Measurements from ENCODE around the gene NEK4. TPM values are rescaled to one million over a fixed set of nuclear protein-coding genes. Genes with fewer than 3 reads are reported as not detected.

NEK4 gene
- total RNA-seq, 1 donor from 2014 or later, result 32.9 TPM

- H3K27ac Mint-ChIP-seq, result peak overlapping the region; percentile 25
- no peaks in the 10 kb centered on the region for H3K27me3 Mint-ChIP-seq (ENCODE audit: low read depth)
- TF ChIP-seq, protein P1, sequence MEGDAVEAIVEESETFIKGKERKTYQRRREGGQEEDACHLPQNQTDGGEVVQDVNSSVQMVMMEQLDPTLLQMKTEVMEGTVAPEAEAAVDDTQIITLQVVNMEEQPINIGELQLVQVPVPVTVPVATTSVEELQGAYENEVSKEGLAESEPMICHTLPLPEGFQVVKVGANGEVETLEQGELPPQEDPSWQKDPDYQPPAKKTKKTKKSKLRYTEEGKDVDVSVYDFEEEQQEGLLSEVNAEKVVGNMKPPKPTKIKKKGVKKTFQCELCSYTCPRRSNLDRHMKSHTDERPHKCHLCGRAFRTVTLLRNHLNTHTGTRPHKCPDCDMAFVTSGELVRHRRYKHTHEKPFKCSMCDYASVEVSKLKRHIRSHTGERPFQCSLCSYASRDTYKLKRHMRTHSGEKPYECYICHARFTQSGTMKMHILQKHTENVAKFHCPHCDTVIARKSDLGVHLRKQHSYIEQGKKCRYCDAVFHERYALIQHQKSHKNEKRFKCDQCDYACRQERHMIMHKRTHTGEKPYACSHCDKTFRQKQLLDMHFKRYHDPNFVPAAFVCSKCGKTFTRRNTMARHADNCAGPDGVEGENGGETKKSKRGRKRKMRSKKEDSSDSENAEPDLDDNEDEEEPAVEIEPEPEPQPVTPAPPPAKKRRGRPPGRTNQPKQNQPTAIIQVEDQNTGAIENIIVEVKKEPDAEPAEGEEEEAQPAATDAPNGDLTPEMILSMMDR (IDR thresholded peaks at IDR 0.05; ENCODE audit: unreplicated experiment), result no peak
- DNase-seq (ENCODE audit: low spot score in 2 of 2, unreplicated experiment in 2 of 2), result no peak
- no peak overlapping the region for H3K4me3 Mint-ChIP-seq
- H3K9me3 Mint-ChIP-seq, result no peaks in the 10 kb centered on the region
- peaks cover 36% of the 10 kb centered on the region for H3K36me3 Mint-ChIP-seq
- no peaks in the 10 kb centered on the region for H3K4me1 Mint-ChIP-seq
Observed at GRCh38 chr3:52696830-52697631, 73.7 kb downstream of the NEK4 start.

GRCh38 chr3:52695798-52696671 is 74.7 kb downstream of the NEK4 start:
- DNase-seq (ENCODE audit: low spot score in 2 of 2, unreplicated experiment in 2 of 2), result no peak
- TF ChIP-seq, protein P1 (IDR thresholded peaks at IDR 0.05; ENCODE audit: unreplicated experiment), result no peak
- no peaks in the 10 kb centered on the region for H3K27me3 Mint-ChIP-seq (ENCODE audit: low read depth)
- H3K9me3 Mint-ChIP-seq, result no peaks in the 10 kb centered on the region
- no peak overlapping the region for H3K4me3 Mint-ChIP-seq
- H3K4me1 Mint-ChIP-seq, result no peaks in the 10 kb centered on the region
- H3K27ac Mint-ChIP-seq, result peak overlapping the region; percentile 13
- H3K36me3 Mint-ChIP-seq, result peaks cover 40% of the 10 kb centered on the region

DNA sequence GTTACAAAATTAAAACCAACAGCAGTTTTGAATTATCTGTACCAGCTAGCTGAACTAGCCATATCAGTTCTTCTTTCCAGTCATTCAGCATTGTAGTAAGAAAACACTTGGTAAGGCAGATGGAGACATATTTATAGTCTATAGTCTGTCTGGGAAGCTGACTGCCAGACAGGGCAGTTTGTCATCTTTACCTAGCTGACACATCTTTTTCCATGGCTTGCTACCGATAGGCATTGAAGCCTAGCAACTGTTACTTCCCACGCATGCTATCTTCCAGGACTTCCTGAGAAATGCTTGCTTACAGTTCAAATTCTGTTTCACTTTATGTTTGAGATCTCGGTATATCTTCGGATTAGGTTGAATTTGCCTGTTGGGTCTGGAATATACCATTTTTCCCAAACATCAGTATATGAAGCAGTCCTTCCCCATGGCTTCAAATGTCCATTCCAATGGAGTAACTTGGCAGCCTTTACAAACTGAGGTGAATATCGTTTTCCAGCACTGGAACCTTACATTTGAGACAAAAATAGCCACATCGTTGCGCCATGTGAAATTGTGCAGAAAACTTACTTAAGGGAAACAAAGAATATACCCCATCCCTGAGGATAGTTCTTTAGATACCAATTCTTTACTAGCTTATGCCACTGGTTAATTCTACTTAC is 76.1 kb downstream of the NEK4 start:
- Mint-ChIP-seq H3K4me3 (no peak overlapping the region), H3K9me3 (no peaks in the 10 kb centered on the region), H3K27ac (peak overlapping the region; percentile 43), H3K36me3 (peaks cover 44% of the 10 kb centered on the region), H3K4me1 (no peaks in the 10 kb centered on the region), H3K27me3 (ENCODE audit: low read depth) (no peaks in the 10 kb centered on the region)
- TF ChIP-seq, protein P1 (IDR thresholded peaks at IDR 0.05; ENCODE audit: unreplicated experiment), result no peak
- no peak for DNase-seq (ENCODE audit: low spot score in 2 of 2, unreplicated experiment in 2 of 2)

DNA sequence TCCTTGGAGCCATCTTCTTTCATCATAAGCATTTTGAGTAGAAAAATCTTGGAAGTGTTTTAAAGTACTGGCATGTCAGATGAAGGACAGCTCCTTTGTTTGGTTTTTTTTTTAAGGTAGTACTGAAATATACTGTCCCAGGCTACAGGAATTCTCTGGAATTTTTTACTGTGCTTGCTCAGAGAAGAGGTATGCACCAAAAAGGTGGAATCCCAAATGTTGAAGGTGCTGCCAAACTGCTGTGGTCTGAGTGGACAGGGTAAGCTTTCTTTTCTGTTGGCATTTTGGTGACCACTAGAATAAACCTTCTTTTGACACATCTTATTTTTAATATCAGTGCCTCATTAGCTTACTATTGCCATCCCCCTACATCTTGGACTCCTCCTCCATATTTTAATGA is 77.7 kb downstream of the NEK4 start:
- H3K27me3 Mint-ChIP-seq (ENCODE audit: low read depth), result no peaks in the 10 kb centered on the region
- no peak overlapping the region for H3K4me3 Mint-ChIP-seq
- TF ChIP-seq, protein P1 (IDR thresholded peaks at IDR 0.05; ENCODE audit: unreplicated experiment), result no peak
- no peak for DNase-seq (ENCODE audit: low spot score in 2 of 2, unreplicated experiment in 2 of 2)
- H3K4me1 Mint-ChIP-seq, result peaks cover 7% of the 10 kb centered on the region
- H3K36me3 Mint-ChIP-seq, result peaks cover 58% of the 10 kb centered on the region
- peak overlapping the region; percentile 4 for H3K27ac Mint-ChIP-seq
- H3K9me3 Mint-ChIP-seq, result no peaks in the 10 kb centered on the region

- no peak for DNase-seq (ENCODE audit: low spot score in 2 of 2, unreplicated experiment in 2 of 2)
- Mint-ChIP-seq H3K27me3 (ENCODE audit: low read depth) (no peaks in the 10 kb centered on the region), H3K36me3 (peaks cover 49% of the 10 kb centered on the region), H3K9me3 (no peaks in the 10 kb centered on the region), H3K27ac (no peak overlapping the region), H3K4me1 (peaks cover 19% of the 10 kb centered on the region), H3K4me3 (no peak overlapping the region)
- TF ChIP-seq, protein P1 (IDR thresholded peaks at IDR 0.05; ENCODE audit: unreplicated experiment), result no peak
Observed at GRCh38 chr3:52690560-52690959, 80.2 kb downstream of the NEK4 start.

Measured in mesothelial cell of epicardium (in vitro differentiated cells).